ENCODE results near the gene HTR3B. TPM values are rescaled to one million over a fixed set of nuclear protein-coding genes. Genes with fewer than 3 reads are reported as not detected.

HTR3B gene
- total RNA-seq, 1 donor from 2014 or later = not detected

- DNase-seq = no peak
These were observed 87.3 kb downstream of the HTR3B start for GRCh38 chr11:113991718-113992458.

- no peak for DNase-seq
These were observed 88.0 kb downstream of the HTR3B start for GRCh38 chr11:113992459-113993110.

- DNase-seq = peak; percentile 46
These were observed 89.7 kb downstream of the HTR3B start for GRCh38 chr11:113994077-113994954.

Other genes with a start within 250 kb of the HTR3B start
- gene TMPRSS5, start 198.5 kb upstream of the HTR3B start, total RNA-seq = 0.14 and 0.17 TPM in 2 replicates
- gene ZW10, start 131.1 kb upstream of the HTR3B start, total RNA-seq = 23.3 and 31.6 TPM in 2 replicates
- not detected in 2 replicates for gene CLDN25, start 125.0 kb upstream of the HTR3B start, total RNA-seq
- gene USP28, start 29.2 kb upstream of the HTR3B start, total RNA-seq = 38.5 and 53.2 TPM in 2 replicates
- gene HTR3A, start 70.3 kb downstream of the HTR3B start, total RNA-seq = not detected in 2 replicates
- gene ZBTB16, start 154.9 kb downstream of the HTR3B start, total RNA-seq = 23.1 and 34.7 TPM in 2 replicates

Measured in dermis blood vessel endothelial cell (primary cell).